H9 (cell line): ENCODE results near the gene PRKCZ. TPM values are rescaled to one million over a fixed set of nuclear protein-coding genes. Genes with fewer than 3 reads are reported as not detected.
A peak's percentile ranks its signal among the peaks of the same experiment; 100 is the strongest.

Source experiments
- DNase-seq: peaks from one replicate; pipeline ENCODE4 v3.0.0-alpha.2; 2017
- H2AFZ ChIP-seq: one replicate; pipeline ENCODE4 v1.6.1; 2013; ENCODE audit warnings: mild to moderate bottlenecking, low read length, control low read depth, moderate library complexity
- H2AK5ac ChIP-seq: 2 replicates; pipeline ENCODE4 v1.6.1; 2013; ENCODE audit warnings: low read length, control low read depth, mixed read lengths; ENCODE audit not compliant: insufficient read length
- H2BK120ac ChIP-seq: one replicate; pipeline ENCODE4 v1.6.1; 2013; ENCODE audit warnings: low read depth, mild to moderate bottlenecking, low read length, control low read depth, inconsistent platforms; ENCODE audit not compliant: poor library complexity, severe bottlenecking
- H2BK12ac ChIP-seq: 2 replicates; pipeline ENCODE4 v1.6.1; 2013; ENCODE audit warnings: low read length, control low read depth, mixed read lengths, low read depth; ENCODE audit not compliant: insufficient read length
- H2BK15ac ChIP-seq: 2 replicates; pipeline ENCODE4 v1.6.1; 2013; ENCODE audit warnings: low read depth, low read length, control low read depth
- H2BK20ac ChIP-seq: one replicate; pipeline ENCODE4 v1.6.1; 2013; ENCODE audit warnings: low read depth, mild to moderate bottlenecking, low read length, control low read depth, inconsistent platforms; ENCODE audit not compliant: poor library complexity, severe bottlenecking
- H2BK5ac ChIP-seq: 2 replicates; pipeline ENCODE4 v1.6.1; 2013; ENCODE audit warnings: low read length, control low read depth, mixed read lengths; ENCODE audit not compliant: insufficient read length
- H3K14ac ChIP-seq: 2 replicates; pipeline ENCODE4 v1.6.1; 2013; ENCODE audit warnings: low read length, control low read depth; ENCODE audit not compliant: insufficient read depth
- H3K18ac ChIP-seq: 2 replicates; pipeline ENCODE4 v1.6.1; 2013; ENCODE audit warnings: low read depth, mild to moderate bottlenecking, mixed read lengths, low read length, control low read depth; ENCODE audit not compliant: insufficient read length
- H3K23ac ChIP-seq: 2 replicates; pipeline ENCODE4 v1.6.1; 2013; ENCODE audit warnings: low read length, control low read depth, mixed read lengths, low read depth; ENCODE audit not compliant: insufficient read length
- H3K23me2 ChIP-seq: 2 replicates; pipeline ENCODE4 v1.6.1; 2013; ENCODE audit warnings: low read depth, mild to moderate bottlenecking, mixed read lengths, low read length, control low read depth; ENCODE audit not compliant: insufficient read length, poor library complexity, severe bottlenecking
- H3K27ac ChIP-seq: 2 replicates; pipeline ENCODE4 v1.5.1; 2013; ENCODE audit warnings: low read length, control low read depth, mixed read lengths, low read depth; ENCODE audit not compliant: insufficient read length
- H3K27me3 ChIP-seq: 2 replicates; pipeline ENCODE4 v1.6.1; 2013; ENCODE audit warnings: low read length, control low read depth, inconsistent platforms; ENCODE audit not compliant: insufficient read depth
- H3K4ac ChIP-seq: 2 replicates; pipeline ENCODE4 v1.6.1; 2013; ENCODE audit warnings: low read depth, mild to moderate bottlenecking, control low read depth, inconsistent platforms, low read length, moderate library complexity
- H3K4me1 ChIP-seq: 2 replicates; pipeline ENCODE4 v1.6.1; 2013; ENCODE audit warnings: low read length, control low read depth, inconsistent platforms; ENCODE audit not compliant: insufficient read depth
- H3K4me2 ChIP-seq: 2 replicates; pipeline ENCODE4 v1.6.1; 2013; ENCODE audit warnings: low read length, control low read depth, mixed read lengths; ENCODE audit not compliant: insufficient read length, insufficient read depth
- H3K56ac ChIP-seq: 2 replicates; pipeline ENCODE4 v1.6.1; 2013; ENCODE audit warnings: low read depth, mild to moderate bottlenecking, mixed read lengths, low read length, control low read depth; ENCODE audit not compliant: insufficient read length
- H3K79me1 ChIP-seq: 2 replicates; pipeline ENCODE4 v1.6.1; 2013; ENCODE audit warnings: low read depth, mild to moderate bottlenecking, moderate library complexity, low read length, control low read depth, inconsistent platforms; ENCODE audit not compliant: insufficient read depth, poor library complexity, severe bottlenecking
- H3K79me2 ChIP-seq: 2 replicates; pipeline ENCODE4 v1.6.1; 2013; ENCODE audit warnings: low read length, control low read depth, inconsistent platforms; ENCODE audit not compliant: insufficient read depth
- H3K9ac ChIP-seq: 2 replicates; pipeline ENCODE4 v1.6.1; 2013; ENCODE audit warnings: low read length, control low read depth, mixed read lengths; ENCODE audit not compliant: insufficient read length; ENCODE audit errors: extremely low read depth
- H3K9me3 ChIP-seq: one replicate; pipeline ENCODE4 v1.6.1; 2013; ENCODE audit warnings: low read depth, low read length, inconsistent platforms; ENCODE audit not compliant: control insufficient read depth
- H3T11ph ChIP-seq: one replicate; pipeline ENCODE4 v1.6.1; 2013; ENCODE audit warnings: mild to moderate bottlenecking, low read length, control low read depth, inconsistent platforms
- H4K20me1 ChIP-seq: one replicate; pipeline ENCODE4 v1.6.1; 2013; ENCODE audit not compliant: control insufficient read depth, insufficient read length, insufficient read depth
- H4K5ac ChIP-seq: 2 replicates; pipeline ENCODE4 v1.6.1; 2013; ENCODE audit warnings: low read depth, mild to moderate bottlenecking, mixed read lengths, low read length, control low read depth; ENCODE audit not compliant: insufficient read length
- H4K8ac ChIP-seq: replicated peaks from 2 replicates; pipeline ENCODE4 v1.6.1; 2013; ENCODE audit warnings: low read length, control low read depth, mixed read lengths, low read depth; ENCODE audit not compliant: insufficient read length
- H4K91ac ChIP-seq: 2 replicates; pipeline ENCODE4 v1.6.1; 2013; ENCODE audit warnings: low read depth, mild to moderate bottlenecking, moderate library complexity, mixed read lengths, low read length, control low read depth; ENCODE audit not compliant: insufficient read length
- H3K27ac Mint-ChIP-seq, 3 experiments: 2 replicates in 2 of 3; 3 replicates in 1 of 3; pipeline ENCODE4 v1.8.0; 2020 to 2021; ENCODE audit warnings: mixed read lengths in 3 of 3, mild to moderate bottlenecking in 1 of 3, moderate library complexity in 1 of 3
- H3K27me3 Mint-ChIP-seq: 2 replicates; pipeline ENCODE4 v1.8.0; 2021; ENCODE audit warnings: low read depth, mild to moderate bottlenecking, moderate library complexity, mixed read lengths
- H3K36me3 Mint-ChIP-seq, 3 experiments: 2 replicates in 2 of 3; 3 replicates in 1 of 3; pipeline ENCODE4 v1.8.0; 2020 to 2021; ENCODE audit warnings: low read depth in 3 of 3, mixed read lengths in 3 of 3; ENCODE audit not compliant: insufficient read depth in 1 of 3
- H3K4me1 Mint-ChIP-seq, 2 experiments: 2 replicates each; pipeline ENCODE4 v1.8.0; 2020; ENCODE audit warnings: mixed read lengths in 2 of 2
- H3K4me3 Mint-ChIP-seq, 2 experiments: 2 replicates in 1 of 2; 3 replicates in 1 of 2; pipeline ENCODE4 v1.8.0; 2020 to 2021; ENCODE audit warnings: mild to moderate bottlenecking in 2 of 2, mixed read lengths in 2 of 2, moderate library complexity in 1 of 2
- H3K9me3 Mint-ChIP-seq, 2 experiments: 2 replicates in 1 of 2; 3 replicates in 1 of 2; pipeline ENCODE4 v1.8.0; 2020; ENCODE audit warnings: mild to moderate bottlenecking in 2 of 2, mixed read lengths in 2 of 2, moderate library complexity in 1 of 2
- WGBS: extraction: QIAGEN DNeasy Blood & Tissue Kit; methylation state at CpG from one replicate; pipeline ENCODE4 v1.1.7; 2013; ENCODE audit warnings: missing lambda C conversion rate, low lambda C conversion rate, mixed read lengths; ENCODE audit not compliant: insufficient read length; ENCODE audit errors: extremely low coverage; 5-methylcytosine and 5-hydroxymethylcytosine counted together
- total RNA-seq: library from RNA; stranded (reverse); gene quantifications from 2 replicates; pipeline ENCODE4 v1.2.1, GENCODE V29; 2021
- TF ChIP-seq, protein P1 (sequence below): fragments of 200-600 bp; sonication (generic); conservative IDR thresholded peaks from 3 replicates; pipeline ENCODE4 v1.8.0; 2021; ENCODE audit warnings: antibody characterized with exemption, mild to moderate bottlenecking

Gene PRKCZ
- total RNA-seq, 1 experiment from 2014 or later: 48.4 TPM

DNA sequence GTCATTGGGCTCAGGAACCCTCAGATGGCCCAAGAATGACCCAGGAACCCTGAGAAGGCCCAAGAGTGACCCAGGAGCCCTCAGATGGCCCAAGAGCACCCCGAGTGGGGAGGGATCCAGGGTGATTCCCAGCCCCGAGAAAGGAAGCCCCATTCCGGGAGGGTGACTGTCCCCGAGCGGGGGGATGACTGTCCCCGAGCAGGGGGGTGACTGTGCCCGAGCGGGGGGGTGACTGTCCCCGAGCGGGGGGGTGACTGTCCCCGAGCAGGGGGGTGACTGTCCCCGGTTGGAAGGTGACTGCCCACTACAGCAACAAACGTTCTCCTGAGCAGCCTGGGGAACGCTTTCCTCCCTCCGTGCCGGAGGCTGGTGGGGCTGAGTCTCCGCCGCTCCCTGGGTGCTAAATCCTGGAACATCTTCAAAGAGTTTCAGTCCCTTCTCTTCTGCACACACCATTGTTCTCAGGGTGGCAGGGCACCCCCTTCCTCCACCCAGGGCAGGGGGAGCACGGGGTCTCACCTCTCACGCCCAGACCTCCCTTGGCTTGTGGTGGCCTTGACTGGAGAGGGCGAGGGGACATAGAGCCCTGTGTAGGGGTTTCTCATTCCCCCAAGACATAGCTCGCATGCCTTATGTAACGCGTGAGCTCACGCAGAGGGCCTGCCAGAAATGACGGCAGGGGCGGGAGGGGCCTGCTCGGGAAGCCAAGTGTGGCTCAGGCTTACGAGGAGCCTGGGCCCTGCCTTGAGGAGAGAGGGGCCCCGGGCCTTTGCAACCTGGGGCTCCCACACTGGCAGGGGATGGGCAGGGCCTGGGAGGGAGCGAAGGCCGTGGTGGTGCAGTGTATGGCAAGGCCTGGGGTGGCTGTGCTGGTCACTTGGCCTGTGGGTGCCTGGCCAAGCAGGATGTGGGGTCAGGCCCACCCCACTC is 163.6 kb downstream of the PRKCZ start:
- H3K4me1 ChIP-seq: no peaks in the 10 kb centered on the region
- Mint-ChIP-seq H3K4me1 (peaks cover 7 to 18% of the 10 kb centered on the region in 2 experiments), H3K27me3 (peaks cover 3% of the 10 kb centered on the region), H3K9me3 (0 out of 5 replicates have a peak, but pooled peaks cover 0 to under 1% of the 10 kb centered on the region in 2 experiments), H3K4me3 (no peak overlapping the region), H3K36me3 (no peaks in the 10 kb centered on the region; a peak in 1 of 7 replicates), H3K27ac (no peak overlapping the region)
- no peak overlapping the region for H3K9ac ChIP-seq
- H3K79me1 ChIP-seq: no peaks in the 10 kb centered on the region
- no peaks in the 10 kb centered on the region for H4K20me1 ChIP-seq
- no peak overlapping the region for H4K8ac ChIP-seq
- H2BK5ac ChIP-seq: no peak overlapping the region
- H4K91ac ChIP-seq: peak overlapping the region; percentile 77
- H2AK5ac ChIP-seq: no peak overlapping the region
- no peak overlapping the region for H2AFZ ChIP-seq
- no peak overlapping the region for H2BK20ac ChIP-seq
- WGBS: no CpG with 5 or more reads among the region's 32 CpGs
- peak overlapping the region; percentile 14 for H2BK120ac ChIP-seq
- no peak overlapping the region for H3K4me2 ChIP-seq
- H2BK12ac ChIP-seq: no peak overlapping the region
- peak overlapping the region; percentile 99; the same call in 1 of the 2 replicates for H3K14ac ChIP-seq
- no peaks in the 10 kb centered on the region for H3K23me2 ChIP-seq
- no peaks in the 10 kb centered on the region for H3K79me2 ChIP-seq
- H3K9me3 ChIP-seq: no peaks in the 10 kb centered on the region
- no peak overlapping the region for H4K5ac ChIP-seq
- H3T11ph ChIP-seq: no peak overlapping the region
- H3K23ac ChIP-seq: no peak overlapping the region
- H2BK15ac ChIP-seq: 0 out of 2 replicates have a peak overlapping the region, but pooled peaks have one; percentile 71
- peak overlapping the region; percentile 98 for H3K18ac ChIP-seq
- no peak for DNase-seq
- H3K56ac ChIP-seq: no peak overlapping the region
- H3K27ac ChIP-seq: no peak overlapping the region
- H3K27me3 ChIP-seq: no peaks in the 10 kb centered on the region
- TF ChIP-seq, protein P1, sequence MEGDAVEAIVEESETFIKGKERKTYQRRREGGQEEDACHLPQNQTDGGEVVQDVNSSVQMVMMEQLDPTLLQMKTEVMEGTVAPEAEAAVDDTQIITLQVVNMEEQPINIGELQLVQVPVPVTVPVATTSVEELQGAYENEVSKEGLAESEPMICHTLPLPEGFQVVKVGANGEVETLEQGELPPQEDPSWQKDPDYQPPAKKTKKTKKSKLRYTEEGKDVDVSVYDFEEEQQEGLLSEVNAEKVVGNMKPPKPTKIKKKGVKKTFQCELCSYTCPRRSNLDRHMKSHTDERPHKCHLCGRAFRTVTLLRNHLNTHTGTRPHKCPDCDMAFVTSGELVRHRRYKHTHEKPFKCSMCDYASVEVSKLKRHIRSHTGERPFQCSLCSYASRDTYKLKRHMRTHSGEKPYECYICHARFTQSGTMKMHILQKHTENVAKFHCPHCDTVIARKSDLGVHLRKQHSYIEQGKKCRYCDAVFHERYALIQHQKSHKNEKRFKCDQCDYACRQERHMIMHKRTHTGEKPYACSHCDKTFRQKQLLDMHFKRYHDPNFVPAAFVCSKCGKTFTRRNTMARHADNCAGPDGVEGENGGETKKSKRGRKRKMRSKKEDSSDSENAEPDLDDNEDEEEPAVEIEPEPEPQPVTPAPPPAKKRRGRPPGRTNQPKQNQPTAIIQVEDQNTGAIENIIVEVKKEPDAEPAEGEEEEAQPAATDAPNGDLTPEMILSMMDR: no peak
- peak overlapping the region; percentile 61 for H3K4ac ChIP-seq
